HCT116 (cell line): ENCODE data around the gene CES1.

Experiments
- EZH2 ChIP-seq: fragments of 200-600 bp; sonication (generic); IDR thresholded peaks from 2 replicates; pipeline ENCODE4 v1.6.1; 2017; ENCODE audit warnings: antibody characterized with exemption, mixed run types
- EZH2phosphoT487 ChIP-seq: fragments of 200-600 bp; IDR thresholded peaks from 2 replicates; pipeline ENCODE4 v1.6.1; 2018; ENCODE audit warnings: antibody characterized with exemption, borderline replicate concordance
- POLR2A ChIP-seq: IDR thresholded peaks from 2 replicates; pipeline ENCODE4 v1.7.0; 2011; ENCODE audit warnings: borderline replicate concordance; ENCODE audit not compliant: insufficient read depth, insufficient read length; ENCODE audit errors: extremely low read depth
- TF ChIP-seq, protein P1 (sequence below), 3 experiments: fragments of 200-600 bp in 1 of 3; sonication (generic) in 1 of 3; IDR thresholded peaks in 2 of 3; conservative IDR thresholded peaks in 1 of 3; 2 replicates each; pipeline ENCODE4 v1.5.1; 2012 to 2017; ENCODE audit warnings: low read depth in 2 of 3, low read length in 2 of 3, antibody characterized with exemption in 1 of 3, borderline replicate concordance in 1 of 3, control low read depth in 1 of 3, mild to moderate bottlenecking in 1 of 3, mixed read lengths in 1 of 3, mixed run types in 1 of 3, moderate library complexity in 1 of 3; ENCODE audit not compliant: insufficient read depth in 1 of 3

DNA sequence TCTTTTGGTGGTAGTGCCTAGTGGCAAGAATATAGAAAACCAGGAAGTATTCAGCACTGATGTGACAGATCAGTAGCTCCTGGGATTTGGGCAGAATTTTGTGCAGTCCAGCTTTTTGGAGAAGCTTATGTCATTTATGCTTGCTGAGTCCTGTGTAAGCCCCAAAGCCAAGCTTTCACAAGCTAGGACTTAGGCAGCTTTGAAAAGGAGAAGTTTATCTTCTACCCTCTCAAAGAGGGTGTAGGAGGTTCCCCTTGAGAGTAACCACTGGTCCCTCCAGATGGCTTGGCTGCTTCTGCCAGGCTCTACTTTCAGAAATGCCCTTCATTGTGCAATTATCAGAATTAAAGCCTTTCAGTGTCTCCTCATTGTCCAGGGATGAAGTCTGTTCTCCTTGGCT, 78.8 kb downstream of the CES1 start:
- TF ChIP-seq, protein P1, sequence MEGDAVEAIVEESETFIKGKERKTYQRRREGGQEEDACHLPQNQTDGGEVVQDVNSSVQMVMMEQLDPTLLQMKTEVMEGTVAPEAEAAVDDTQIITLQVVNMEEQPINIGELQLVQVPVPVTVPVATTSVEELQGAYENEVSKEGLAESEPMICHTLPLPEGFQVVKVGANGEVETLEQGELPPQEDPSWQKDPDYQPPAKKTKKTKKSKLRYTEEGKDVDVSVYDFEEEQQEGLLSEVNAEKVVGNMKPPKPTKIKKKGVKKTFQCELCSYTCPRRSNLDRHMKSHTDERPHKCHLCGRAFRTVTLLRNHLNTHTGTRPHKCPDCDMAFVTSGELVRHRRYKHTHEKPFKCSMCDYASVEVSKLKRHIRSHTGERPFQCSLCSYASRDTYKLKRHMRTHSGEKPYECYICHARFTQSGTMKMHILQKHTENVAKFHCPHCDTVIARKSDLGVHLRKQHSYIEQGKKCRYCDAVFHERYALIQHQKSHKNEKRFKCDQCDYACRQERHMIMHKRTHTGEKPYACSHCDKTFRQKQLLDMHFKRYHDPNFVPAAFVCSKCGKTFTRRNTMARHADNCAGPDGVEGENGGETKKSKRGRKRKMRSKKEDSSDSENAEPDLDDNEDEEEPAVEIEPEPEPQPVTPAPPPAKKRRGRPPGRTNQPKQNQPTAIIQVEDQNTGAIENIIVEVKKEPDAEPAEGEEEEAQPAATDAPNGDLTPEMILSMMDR (IDR thresholded peaks at IDR 0.05 in 2 of 3, conservative IDR thresholded peaks at IDR 0.05 in 1 of 3; ENCODE audit: borderline replicate concordance in 1 of 3, insufficient read depth in 1 of 3, low read depth in 2 of 3, low read length in 2 of 3): no peak
- TF ChIP-seq POLR2A (no peak), EZH2phosphoT487 (no peak), EZH2 (no peak)
